HepG2 (cell line): ENCODE measurements around the gene GUSB. TPM values are rescaled to one million over a fixed set of nuclear protein-coding genes. Genes with fewer than 3 reads are reported as not detected.

Experiments used
- ATAC-seq: fragments of 200-7000 bp; cut with Tn5 transposase; 3 replicates; pipeline ENCODE4 v1.9.1; 2020; ENCODE audit warnings: mild to moderate bottlenecking, moderate library complexity
- BruUV-seq: library from RNA; stranded (reverse); fragments of 400-500 nt; replicated peaks from 2 replicates; lab custom pipeline; 2021; lab: Mats Ljungman, UMichigan
- CTCF ChIA-PET: fragments of 300-600 bp; formaldehyde crosslinking; extraction: SDS; loops from one replicate; lab custom pipeline; 2021; ENCODE audit warnings: low total read pairs, inconsistent platforms, low intra/inter-chr PET ratio; lab: Yijun Ruan, JAX
- POLR2A ChIA-PET: fragments of 350-600 bp; sonication (Branson Sonifier 250); formaldehyde crosslinking; loops from one replicate; lab custom pipeline; 2020; ENCODE audit warnings: antibody characterized with exemption, inconsistent platforms; lab: Yijun Ruan, JAX
- DNase-seq: peaks from one replicate; pipeline ENCODE4 v3.0.0-alpha.2; 2015; ENCODE audit warnings: low spot score
- FAIRE-seq: peaks from 3 replicates; lab custom pipeline; 2011; peaks lifted over from hg19 to GRCh38; lab: Jason Lieb, UNC
- H2AFZ ChIP-seq: one replicate; pipeline ENCODE4 v1.6.1; 2011; ENCODE audit warnings: low read length, inconsistent platforms
- H3K27ac ChIP-seq: fragments of 300-600 bp; 3 replicates; pipeline ENCODE4 v1.8.0; 2011; ENCODE audit warnings: mixed run types, mild to moderate bottlenecking, mixed read lengths, low read length, inconsistent platforms; ENCODE audit not compliant: insufficient read depth; ENCODE audit errors: extremely low read length
- H3K27me3 ChIP-seq, 2 experiments: fragments of 200-600 bp in 1 of 2; 2 replicates in 1 of 2; 3 replicates in 1 of 2; pipeline versions ENCODE4 v1.6.0 to v1.8.0; 2011; ENCODE audit warnings: low read length in 2 of 2, mild to moderate bottlenecking in 2 of 2, moderate library complexity in 2 of 2, inconsistent platforms in 1 of 2; ENCODE audit not compliant: insufficient read depth in 2 of 2, control insufficient read depth in 1 of 2
- H3K36me3 ChIP-seq, 2 experiments: fragments of 200-600 bp in 1 of 2; replicated peaks in 1 of 2; 2 replicates in 1 of 2; 3 replicates in 1 of 2; pipeline versions ENCODE4 v1.5.1 to v1.8.0; 2011; ENCODE audit warnings: low read length in 2 of 2, inconsistent platforms in 1 of 2; ENCODE audit not compliant: insufficient read depth in 2 of 2, control insufficient read depth in 1 of 2
- H3K4me1 ChIP-seq: 2 replicates; pipeline ENCODE4 v1.5.1; 2012; ENCODE audit warnings: low read length, inconsistent platforms; ENCODE audit not compliant: insufficient read depth
- H3K4me2 ChIP-seq: 2 replicates; pipeline ENCODE4 v1.6.0; 2011; ENCODE audit warnings: low read depth, low read length, inconsistent platforms
- H3K4me3 ChIP-seq, 3 experiments: fragments of 200-600 bp in 1 of 3; sonication (generic), shearing (Covaris generic) in 1 of 3; replicated peaks in 1 of 3; 2 replicates each; pipeline ENCODE4 v1.5.1; 2011 to 2016; ENCODE audit warnings: low read length in 3 of 3, inconsistent platforms in 2 of 3, low read depth in 2 of 3, mild to moderate bottlenecking in 2 of 3, control low read depth in 1 of 3, mixed read lengths in 1 of 3; ENCODE audit not compliant: insufficient read depth in 1 of 3
- H3K79me2 ChIP-seq: one replicate; pipeline ENCODE4 v1.6.1; 2011; ENCODE audit warnings: low read length, inconsistent platforms; ENCODE audit not compliant: insufficient read depth
- H3K9ac ChIP-seq: 2 replicates; pipeline ENCODE4 v1.6.0; 2011; ENCODE audit warnings: mild to moderate bottlenecking, low read depth, low read length, inconsistent platforms; ENCODE audit not compliant: insufficient read depth
- H3K9me3 ChIP-seq: 2 replicates; pipeline ENCODE4 v1.5.1; 2012; ENCODE audit warnings: mild to moderate bottlenecking, low read length
- H4K20me1 ChIP-seq: 2 replicates; pipeline ENCODE4 v1.6.0; 2011; ENCODE audit warnings: inconsistent platforms, mild to moderate bottlenecking, low read length, moderate library complexity; ENCODE audit not compliant: insufficient read depth
- ARNTL ChIP-seq: sonication (generic); formaldehyde crosslinking; IDR thresholded peaks from 2 replicates; pipeline ENCODE4 v1.4.0; 2020; ENCODE audit warnings: mild to moderate bottlenecking, missing genetic modification reagents
- GABPB1 ChIP-seq: IDR thresholded peaks from 2 replicates; pipeline ENCODE4 v1.6.1; 2016; ENCODE audit warnings: mild to moderate bottlenecking, missing genetic modification reagents, moderate library complexity, missing compliant biosample characterization
- KLF9 ChIP-seq: IDR thresholded peaks from 2 replicates; pipeline ENCODE4 v1.6.1; 2016; ENCODE audit warnings: low read depth
- SNRNP70 ChIP-seq: fragments of 200-400 bp; formaldehyde crosslinking; IDR thresholded peaks from 2 replicates; pipeline ENCODE4 v1.6.1; 2017; ENCODE audit warnings: mild to moderate bottlenecking, low read depth, low read length, moderate library complexity
- TEAD3 ChIP-seq: optimal IDR thresholded peaks from 2 replicates; pipeline ENCODE3; 2016; ENCODE audit warnings: borderline replicate concordance
- ZC3H13 ChIP-seq: sonication (generic); formaldehyde crosslinking; IDR thresholded peaks from 2 replicates; pipeline ENCODE4 v1.8.1; 2023; ENCODE audit warnings: mild to moderate bottlenecking, missing genetic modification reagents, moderate library complexity
- ZNF383 ChIP-seq: sonication (generic); formaldehyde crosslinking; IDR thresholded peaks from 2 replicates; pipeline ENCODE4 v1.4.0; 2020; ENCODE audit warnings: missing genetic modification reagents, mild to moderate bottlenecking, borderline replicate concordance
- ZNF652 ChIP-seq: IDR thresholded peaks from 2 replicates; pipeline ENCODE4 v1.6.1; 2016; ENCODE audit warnings: low read depth, borderline replicate concordance
- WGBS: methylation state at CpG from one replicate; pipeline ENCODE4 v1.1.6; 2017; ENCODE audit warnings: low lambda C conversion rate; 5-methylcytosine and 5-hydroxymethylcytosine counted together
- in situ Hi-C: cut with HindIII; loops from 2 replicates; pipeline ENCODE4 v1.10.0; 2017; ENCODE audit warnings: low pct_unique_long_range_greater_than_20kb; ENCODE audit not compliant: extremely low pct_ligation_motif_present
- intact Hi-C: fragments of 100-400 bp; cut with micrococcal nuclease; formaldehyde crosslinking; loops from one replicate; pipeline ENCODE4 v1.10.0; 2022; ENCODE audit not compliant: unreplicated experiment
- polyA plus RNA-seq, 8 experiments: library from polyadenylated mRNA; depleted of rRNA in 3 of 8; stranded (reverse) in 7 of 8; unstranded in 1 of 8; fragments of >200 nt; fragmentation: Illumina TruSeq in 4 of 8; extraction: Trizol in 4 of 8; gene quantifications; 2 replicates each; pipeline versions ENCODE4 v1.2.1 to v1.2.3, GENCODE V29; 2011 to 2016; ENCODE audit warnings: low read depth in 4 of 8, missing spikeins in 1 of 8, mixed read lengths in 1 of 8; ENCODE audit not compliant: insufficient read depth in 1 of 8
- total RNA-seq, 5 experiments: library from RNA; depleted of rRNA; stranded (reverse); fragments of >200 nt; fragmentation: Illumina TruSeq; extraction: Trizol; gene quantifications; 2 replicates each; pipeline ENCODE4 v1.2.3, GENCODE V29; 2016; ENCODE audit warnings: low read depth in 1 of 5
- TF ChIP-seq, protein P1 (sequence below): sonication (generic); formaldehyde crosslinking; conservative IDR thresholded peaks from 2 replicates; pipeline ENCODE4 v1.5.0; 2020; ENCODE audit warnings: missing genetic modification reagents
- TF ChIP-seq, protein P2 (sequence below): sonication (generic); formaldehyde crosslinking; IDR thresholded peaks from 2 replicates; pipeline ENCODE4 v1.5.1; 2020; ENCODE audit warnings: missing genetic modification reagents, mild to moderate bottlenecking, borderline replicate concordance
- TF ChIP-seq, protein P3 (sequence below): sonication (generic); formaldehyde crosslinking; IDR thresholded peaks from 2 replicates; pipeline ENCODE4 v1.8.0; 2022; ENCODE audit warnings: missing genetic modification reagents, mild to moderate bottlenecking, moderate library complexity, borderline replicate concordance
- TF ChIP-seq, protein P4 (sequence below): sonication (generic); formaldehyde crosslinking; IDR thresholded peaks from 2 replicates; pipeline ENCODE4 v1.8.0; 2022; ENCODE audit warnings: mild to moderate bottlenecking, missing genetic modification reagents

The GUSB gene
- total and polyA plus RNA-seq, 2 of the 13 experiments (the other 11 are each of a cell fraction or from before 2014, with no cell fraction given) = 18.8 to 60.0 TPM

DNA sequence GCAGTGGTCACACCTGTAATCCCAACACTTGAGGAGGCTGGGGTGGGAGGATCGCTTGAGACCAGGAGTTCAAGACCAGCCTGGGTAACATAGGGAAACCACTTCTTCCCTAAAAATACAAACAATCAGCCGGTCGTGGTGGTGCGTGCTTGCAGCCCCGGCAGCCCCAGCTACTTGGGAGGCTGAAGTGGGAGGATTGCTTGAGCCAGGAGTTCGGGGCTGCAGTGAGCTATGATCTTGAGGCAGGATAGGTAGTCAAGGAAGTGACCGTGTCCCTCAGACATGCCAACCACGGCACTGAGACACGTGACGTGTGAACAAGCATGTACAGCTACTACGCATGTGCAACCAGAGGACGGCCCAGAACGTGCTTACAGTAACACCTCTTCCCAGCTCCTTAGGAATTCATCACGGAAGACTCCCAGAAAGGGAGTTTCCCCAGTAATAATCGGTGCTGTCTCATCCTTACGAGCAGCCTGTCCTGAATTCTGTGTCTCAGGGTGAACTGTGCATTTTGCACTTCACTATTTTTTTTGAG, 5.3 kb downstream of the GUSB start:
- Histone ChIP-seq H3K79me2 (peaks cover 6% of the 10 kb centered on the region), H3K4me3 (no peak overlapping the region), H3K9me3 (no peaks in the 10 kb centered on the region), H3K36me3 (peaks cover 15 to 35% of the 10 kb centered on the region in 2 experiments; a peak in 4 of 5 replicates), H3K4me2 (no peak overlapping the region), H3K27me3 (no peaks in the 10 kb centered on the region), H3K4me1 (peaks cover 11% of the 10 kb centered on the region), H3K27ac (no peak overlapping the region), H4K20me1 (no peaks in the 10 kb centered on the region), H3K9ac (no peak overlapping the region), H2AFZ (no peak overlapping the region)
- no peak for DNase-seq
- intact Hi-C loops = no loop called here
- no peak for FAIRE-seq
- TF ChIP-seq ARNTL (CRISPR knock-in tag) = no peak
- TF ChIP-seq, protein P1, sequence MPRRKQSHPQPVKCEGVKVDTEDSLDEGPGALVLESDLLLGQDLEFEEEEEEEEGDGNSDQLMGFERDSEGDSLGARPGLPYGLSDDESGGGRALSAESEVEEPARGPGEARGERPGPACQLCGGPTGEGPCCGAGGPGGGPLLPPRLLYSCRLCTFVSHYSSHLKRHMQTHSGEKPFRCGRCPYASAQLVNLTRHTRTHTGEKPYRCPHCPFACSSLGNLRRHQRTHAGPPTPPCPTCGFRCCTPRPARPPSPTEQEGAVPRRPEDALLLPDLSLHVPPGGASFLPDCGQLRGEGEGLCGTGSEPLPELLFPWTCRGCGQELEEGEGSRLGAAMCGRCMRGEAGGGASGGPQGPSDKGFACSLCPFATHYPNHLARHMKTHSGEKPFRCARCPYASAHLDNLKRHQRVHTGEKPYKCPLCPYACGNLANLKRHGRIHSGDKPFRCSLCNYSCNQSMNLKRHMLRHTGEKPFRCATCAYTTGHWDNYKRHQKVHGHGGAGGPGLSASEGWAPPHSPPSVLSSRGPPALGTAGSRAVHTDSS (CRISPR knock-in tag) = no peak
- no peak for TF ChIP-seq SNRNP70
- no peak for TF ChIP-seq ZNF652 (CRISPR knock-in tag)
- no peak for TF ChIP-seq ZNF383 (CRISPR knock-in tag)
- TF ChIP-seq, protein P2, sequence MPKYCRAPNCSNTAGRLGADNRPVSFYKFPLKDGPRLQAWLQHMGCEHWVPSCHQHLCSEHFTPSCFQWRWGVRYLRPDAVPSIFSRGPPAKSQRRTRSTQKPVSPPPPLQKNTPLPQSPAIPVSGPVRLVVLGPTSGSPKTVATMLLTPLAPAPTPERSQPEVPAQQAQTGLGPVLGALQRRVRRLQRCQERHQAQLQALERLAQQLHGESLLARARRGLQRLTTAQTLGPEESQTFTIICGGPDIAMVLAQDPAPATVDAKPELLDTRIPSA = no peak
- TF ChIP-seq, protein P3, sequence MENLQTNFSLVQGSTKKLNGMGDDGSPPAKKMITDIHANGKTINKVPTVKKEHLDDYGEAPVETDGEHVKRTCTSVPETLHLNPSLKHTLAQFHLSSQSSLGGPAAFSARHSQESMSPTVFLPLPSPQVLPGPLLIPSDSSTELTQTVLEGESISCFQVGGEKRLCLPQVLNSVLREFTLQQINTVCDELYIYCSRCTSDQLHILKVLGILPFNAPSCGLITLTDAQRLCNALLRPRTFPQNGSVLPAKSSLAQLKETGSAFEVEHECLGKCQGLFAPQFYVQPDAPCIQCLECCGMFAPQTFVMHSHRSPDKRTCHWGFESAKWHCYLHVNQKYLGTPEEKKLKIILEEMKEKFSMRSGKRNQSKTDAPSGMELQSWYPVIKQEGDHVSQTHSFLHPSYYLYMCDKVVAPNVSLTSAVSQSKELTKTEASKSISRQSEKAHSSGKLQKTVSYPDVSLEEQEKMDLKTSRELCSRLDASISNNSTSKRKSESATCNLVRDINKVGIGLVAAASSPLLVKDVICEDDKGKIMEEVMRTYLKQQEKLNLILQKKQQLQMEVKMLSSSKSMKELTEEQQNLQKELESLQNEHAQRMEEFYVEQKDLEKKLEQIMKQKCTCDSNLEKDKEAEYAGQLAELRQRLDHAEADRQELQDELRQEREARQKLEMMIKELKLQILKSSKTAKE (CRISPR knock-in tag) = no peak
- TF ChIP-seq, protein P4, sequence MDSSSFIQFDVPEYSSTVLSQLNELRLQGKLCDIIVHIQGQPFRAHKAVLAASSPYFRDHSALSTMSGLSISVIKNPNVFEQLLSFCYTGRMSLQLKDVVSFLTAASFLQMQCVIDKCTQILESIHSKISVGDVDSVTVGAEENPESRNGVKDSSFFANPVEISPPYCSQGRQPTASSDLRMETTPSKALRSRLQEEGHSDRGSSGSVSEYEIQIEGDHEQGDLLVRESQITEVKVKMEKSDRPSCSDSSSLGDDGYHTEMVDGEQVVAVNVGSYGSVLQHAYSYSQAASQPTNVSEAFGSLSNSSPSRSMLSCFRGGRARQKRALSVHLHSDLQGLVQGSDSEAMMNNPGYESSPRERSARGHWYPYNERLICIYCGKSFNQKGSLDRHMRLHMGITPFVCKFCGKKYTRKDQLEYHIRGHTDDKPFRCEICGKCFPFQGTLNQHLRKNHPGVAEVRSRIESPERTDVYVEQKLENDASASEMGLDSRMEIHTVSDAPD = no peak
- no peak for TF ChIP-seq ZC3H13 (CRISPR knock-in tag)
- TF ChIP-seq GABPB1 = no peak
- TF ChIP-seq TEAD3 (CRISPR knock-in tag) = no peak
- no peak for TF ChIP-seq KLF9 (CRISPR knock-in tag)
- in situ Hi-C loops = no loop called here
- no peak for ATAC-seq
- WGBS = 97% methylated on average over 16 of the region's 16 CpGs
- ChIA-PET CTCF (no interaction called here), POLR2A (no interaction called here)
- no TSS peak for BruUV-seq
